Stimulated activated CD8-positive, alpha-beta memory T cell treated with anti-CD3 and anti-CD28 coated beads, Interleukin-4, amount 100 ng/mL, for 24 hours (primary cell): ENCODE results near the gene RHCE.
A peak's percentile ranks its signal among the peaks of the same experiment; 100 is the strongest.
"Not testable (repeated sequence)": the region's sequence is repeated elsewhere in the genome, so short reads cannot be mapped to it uniquely, and the experiment has no call there.

Experiments used
- DNase-seq: peaks from one replicate; pipeline ENCODE4 v3.0.0-alpha.2; 2020; ENCODE audit warnings: low read depth

Gene RHCE

DNA sequence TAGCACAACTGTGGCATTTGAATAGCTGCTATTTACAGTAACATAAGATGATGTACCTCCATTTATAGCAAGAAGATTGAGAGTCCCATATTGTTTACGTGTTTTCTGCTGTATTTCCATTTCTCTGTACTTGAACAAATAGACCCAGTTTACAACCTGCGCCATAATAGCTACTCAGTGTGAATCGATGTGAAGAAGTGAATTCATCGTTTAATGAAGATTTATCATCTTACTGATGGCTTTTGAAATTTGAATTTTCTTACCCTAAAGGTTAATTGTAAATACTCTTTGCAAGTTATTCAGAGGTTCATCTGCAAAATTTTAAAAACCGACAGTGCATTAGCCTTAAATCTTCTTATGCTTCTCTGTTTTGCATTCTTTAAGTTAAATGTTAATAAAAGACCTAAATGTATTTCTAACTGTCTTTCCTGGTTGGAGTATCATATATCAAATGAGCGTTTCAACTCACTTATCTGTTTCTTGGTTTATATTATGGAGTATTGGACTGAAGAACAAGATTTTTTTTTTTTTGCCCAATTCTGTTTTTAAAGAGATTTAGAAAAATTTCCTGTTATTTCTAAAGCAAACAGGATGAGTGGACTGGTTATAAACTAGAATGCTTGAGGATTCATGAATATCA is 12.2 kb upstream of the RHCE start:
- DNase-seq = no peak

DNA sequence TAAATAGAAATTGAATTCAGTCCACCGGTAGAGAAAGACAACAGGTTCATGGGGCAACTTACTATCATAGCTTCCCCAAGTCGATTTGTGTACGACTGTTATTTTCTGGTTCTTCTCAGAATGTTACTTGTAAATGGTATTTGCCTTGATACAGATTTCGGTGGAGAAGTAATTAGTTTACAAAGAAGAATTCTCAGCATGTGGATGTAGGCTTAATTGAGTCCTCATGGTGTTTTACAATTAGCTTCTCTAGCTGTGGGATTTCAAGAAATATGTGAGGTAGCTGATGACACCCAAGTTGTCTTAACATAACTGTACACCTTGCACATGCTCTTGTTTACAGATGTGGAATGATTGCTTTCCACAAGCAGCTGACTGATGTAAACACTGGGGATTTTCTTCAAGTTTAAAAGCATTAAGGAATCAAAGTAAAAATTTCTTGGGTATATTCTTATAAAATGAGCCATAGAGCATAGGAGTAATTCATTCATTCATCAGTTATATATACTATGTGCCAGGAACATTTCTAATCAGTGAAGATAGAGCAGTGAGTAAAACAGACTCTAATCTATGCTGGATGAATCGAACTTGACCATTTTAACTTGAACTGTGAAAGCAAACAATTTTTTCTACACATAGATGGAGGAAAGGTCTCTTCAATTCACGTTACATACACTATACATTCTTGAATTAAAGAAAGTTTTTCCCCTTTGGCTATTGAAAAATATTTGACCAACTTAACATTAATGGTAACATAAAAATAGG is 11.5 kb upstream of the RHCE start:
- no peak for DNase-seq

DNA sequence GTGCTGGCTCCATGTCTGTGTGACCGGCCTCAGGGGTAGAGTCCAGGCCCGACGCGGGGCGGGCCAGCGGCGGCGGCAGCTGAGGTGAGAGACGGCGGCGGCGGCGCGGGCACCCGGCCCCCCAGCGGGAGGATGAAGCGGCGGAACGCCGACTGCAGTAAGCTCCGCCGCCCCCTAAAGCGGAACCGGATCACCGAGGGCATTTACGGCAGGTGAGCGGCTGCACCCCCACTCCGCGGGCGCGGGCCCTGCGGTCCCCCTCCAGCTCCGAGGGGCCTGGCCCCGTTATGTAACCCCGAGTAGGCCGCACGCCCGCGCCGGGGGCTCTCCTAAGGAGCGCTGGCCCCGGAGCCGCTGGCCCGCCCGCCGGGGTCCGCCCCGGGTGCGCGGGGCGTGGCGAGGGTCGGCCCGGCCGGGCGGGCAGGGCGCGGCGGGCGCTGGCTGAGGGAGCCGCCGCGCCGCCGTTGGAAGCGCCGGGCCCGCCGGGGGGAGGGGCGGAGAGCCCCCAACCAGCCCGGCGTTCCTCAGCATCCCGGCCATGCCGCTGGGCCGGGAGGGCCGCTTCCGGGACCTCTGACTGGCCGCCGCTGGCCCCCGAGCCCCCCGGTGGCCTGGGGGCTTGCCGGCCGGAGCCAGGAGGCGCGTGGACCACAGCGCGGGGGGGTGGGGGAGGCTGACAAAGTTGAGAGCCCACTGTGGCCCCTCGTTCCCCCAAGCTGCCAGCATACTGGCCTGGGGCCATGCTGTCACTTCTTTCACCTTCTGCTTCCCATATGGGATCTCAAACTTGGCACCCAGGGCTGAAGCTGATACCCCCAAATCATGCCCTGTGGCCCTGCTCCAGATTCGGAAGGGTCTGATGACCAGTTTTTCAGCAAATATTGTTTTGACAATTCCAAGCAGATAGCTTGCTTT is 10.6 kb upstream of the RHCE start:
- peak; percentile 57 for DNase-seq

DNA sequence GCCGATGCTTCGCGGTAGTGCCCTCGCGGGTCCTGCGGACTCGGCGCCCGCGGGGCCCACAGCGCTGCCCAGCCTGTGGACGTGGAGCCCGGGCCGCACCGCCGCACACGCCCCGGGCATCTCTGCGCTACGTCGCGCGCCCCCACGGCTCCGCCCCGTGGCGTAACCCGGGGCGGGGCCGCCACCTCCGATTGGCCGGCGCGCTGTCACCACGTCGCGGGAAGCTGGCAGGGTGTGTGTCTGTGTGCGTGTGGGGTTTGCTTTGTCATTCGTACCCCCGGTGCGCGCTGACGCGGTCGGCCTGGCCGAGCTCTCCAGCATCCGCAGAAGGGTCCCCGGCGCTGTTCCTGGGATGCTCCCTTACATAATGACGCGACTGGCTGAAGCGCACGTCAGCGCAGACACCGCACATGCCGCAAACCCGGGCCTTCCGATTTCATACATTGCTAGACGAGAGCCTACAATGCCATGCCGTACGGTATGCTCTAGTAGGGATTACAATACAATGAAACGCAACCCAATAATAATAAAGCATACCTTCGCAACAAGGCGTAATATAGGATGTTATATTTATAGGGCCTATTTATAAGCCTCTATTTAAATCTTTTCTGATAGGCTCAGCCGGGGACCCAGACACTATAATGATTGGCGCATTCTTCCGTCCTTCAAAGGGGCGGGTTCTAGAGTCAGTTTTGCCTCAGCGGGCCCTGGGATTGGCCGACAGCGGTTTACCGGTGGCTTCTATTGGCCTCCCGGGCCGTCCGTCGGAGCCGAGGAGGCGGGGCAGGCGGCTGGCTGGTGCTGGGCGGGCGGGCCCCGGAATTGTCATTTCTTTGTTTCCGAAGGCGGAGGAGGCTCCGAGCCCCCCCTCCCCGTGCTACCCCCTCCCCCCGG is 9.7 kb upstream of the RHCE start, which contains the start of gene MACO1:
Gene MACO1, plus strand, starts transcription at position 825 of the 894 bp plus-strand sequence. CDS start 202 bp downstream, outside the sequence.
- DNase-seq = peak; percentile 91

DNA sequence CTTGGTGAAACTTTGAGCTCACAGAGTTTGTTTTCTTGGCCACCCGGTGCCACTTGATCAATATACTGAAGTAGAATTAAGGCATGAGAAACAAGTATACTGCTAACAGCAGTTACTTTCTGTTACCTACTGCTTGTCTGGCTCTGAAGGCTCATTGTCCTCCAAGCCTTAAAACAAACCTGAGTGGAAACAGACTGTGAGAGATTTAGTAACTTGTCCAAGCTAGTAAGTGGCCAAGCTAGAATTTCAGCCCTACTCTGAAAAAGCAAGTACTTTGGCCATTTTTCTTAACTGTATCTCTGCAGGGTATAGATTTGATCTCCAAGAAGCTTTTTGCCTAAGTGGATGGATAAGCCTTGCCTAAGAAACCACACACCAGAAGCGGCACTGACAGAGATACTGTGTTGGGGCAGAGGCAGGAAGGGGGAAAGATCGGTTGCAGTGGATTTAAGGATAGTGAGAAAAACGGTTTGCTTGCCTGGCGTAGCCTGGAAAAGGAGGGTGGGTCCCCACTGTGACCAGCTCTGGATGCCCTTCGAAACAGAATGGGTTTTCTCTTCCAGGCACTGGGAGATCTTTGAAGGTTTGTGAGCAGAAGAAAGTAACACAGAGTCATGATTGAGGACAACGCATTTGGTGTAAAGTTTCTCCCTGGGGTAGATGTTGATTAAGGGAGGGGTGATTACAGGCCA is 8.0 kb upstream of the RHCE start:
- no peak for DNase-seq

DNA sequence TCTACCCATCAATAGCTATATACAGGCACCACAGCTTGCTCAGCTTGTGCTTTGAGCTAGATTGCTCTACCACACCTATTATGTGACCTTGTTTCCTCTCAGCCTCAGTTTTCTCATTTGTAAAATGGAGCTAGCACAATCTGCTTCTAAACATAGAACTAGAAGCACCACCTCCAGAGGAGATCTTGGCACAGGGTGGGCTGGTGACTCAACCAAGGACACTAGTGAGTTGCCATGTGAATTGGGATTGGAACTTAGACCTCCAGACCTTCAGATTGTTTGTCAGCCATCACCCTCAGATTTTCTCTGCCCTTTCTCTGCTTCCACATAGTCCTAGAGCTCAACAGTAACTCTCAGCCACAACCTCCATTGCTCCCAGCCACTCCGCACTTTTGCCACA is 7.1 kb upstream of the RHCE start:
- no peak for DNase-seq

DNA sequence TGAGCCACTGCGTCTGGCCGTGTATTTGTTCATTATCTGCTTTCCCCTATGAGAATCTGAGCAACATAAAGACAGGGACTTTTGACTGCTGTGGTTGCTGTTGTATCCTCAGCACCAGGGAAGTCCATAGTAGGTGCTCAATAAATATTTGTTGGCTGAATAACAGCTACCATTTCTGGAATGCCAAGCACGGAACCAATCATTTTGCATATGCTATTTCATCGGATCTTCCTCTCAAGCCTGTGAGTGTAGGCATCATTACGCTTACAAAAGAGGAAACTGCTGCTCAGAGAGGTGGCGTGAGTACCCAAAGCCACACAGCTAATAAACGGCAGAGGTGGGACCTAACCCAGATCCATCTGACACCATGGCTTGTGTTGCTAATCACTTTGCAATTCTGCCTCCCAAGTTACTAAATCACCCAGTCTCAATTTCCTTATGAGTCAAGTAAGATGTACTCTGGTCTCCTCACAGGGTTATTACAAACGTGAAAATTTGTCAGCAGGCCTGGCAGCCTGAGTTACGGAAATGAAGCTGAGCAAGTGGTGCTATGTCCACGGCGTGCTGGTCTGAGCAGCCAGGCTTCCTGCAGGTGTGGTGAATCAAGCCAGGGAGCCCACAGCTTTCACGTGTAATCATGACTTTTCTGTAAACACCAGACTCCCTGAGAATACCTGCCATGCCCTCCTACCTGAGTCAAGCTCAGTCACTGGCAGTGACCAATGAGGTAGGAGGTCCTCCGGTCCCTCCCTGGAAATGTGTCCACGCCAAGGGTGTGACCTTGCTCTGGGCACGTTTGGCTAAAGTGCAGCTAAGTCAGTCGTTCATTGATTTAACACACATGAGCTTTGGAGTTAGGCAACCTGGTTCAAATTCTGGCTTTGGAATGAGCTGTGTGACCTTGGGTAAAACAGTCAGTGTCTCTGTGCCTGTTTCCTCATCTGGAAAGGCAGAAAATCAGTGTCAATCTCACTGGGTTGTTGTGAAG is 4.8 kb upstream of the RHCE start:
- no peak for DNase-seq

DNA sequence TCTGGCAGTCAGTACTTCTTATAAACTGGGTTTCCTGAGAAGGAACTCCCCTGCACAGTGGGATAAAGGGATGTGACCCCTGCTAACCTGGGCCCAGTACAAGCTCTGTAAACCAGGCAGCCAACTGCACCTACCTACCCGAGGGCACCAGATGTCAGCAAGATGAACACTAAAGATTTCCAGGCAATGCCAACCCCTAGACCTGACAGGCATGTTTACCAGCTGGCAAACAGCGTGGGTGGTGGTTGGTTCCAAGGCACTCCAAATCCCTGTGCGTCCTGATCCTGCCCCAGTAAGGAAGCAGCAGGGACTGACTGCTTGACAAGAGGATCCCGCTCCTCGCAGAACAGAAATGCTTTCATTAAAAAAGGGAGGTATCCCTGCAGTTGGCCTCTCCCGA is 2.6 kb upstream of the RHCE start:
- not testable (repeated sequence) for DNase-seq

DNA sequence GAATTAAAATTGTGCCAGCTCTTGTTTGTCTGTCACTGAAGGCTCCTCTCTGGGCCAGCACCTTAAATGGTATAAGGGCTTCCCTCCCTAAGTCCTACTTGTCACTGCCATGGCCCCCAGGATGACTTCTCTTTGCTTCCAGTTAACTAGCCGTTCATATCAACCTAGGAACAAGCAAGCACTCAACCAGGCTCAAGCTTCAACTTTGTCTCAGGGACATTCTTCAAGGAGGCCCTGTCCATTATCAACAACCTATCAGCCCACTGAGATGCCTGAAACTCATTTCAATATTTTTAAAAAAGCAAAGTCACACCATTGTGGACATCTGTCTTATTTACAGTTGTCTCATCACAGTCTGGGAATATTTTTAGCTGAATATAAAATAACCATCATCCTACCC is 1.3 kb downstream of the RHCE start:
- not testable (repeated sequence) for DNase-seq

DNA sequence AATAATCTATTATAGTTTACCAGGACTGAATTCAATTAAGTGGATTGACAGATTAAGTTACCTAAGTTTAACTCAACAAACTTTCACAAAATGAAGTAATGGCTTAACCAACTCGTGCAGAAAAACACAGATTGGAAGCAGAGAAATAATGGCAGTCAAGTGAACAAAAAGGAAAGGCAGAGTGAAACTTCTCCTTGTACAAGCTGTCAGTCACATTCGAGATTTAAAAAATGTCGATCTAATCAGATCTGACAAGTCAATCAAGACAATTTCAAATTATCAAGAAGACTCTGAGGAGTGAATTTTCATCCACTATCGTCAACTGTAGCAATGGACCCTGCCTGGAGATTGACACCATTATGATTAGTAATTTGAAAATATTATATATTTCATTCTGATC is 3.3 kb downstream of the RHCE start:
- not testable (repeated sequence) for DNase-seq

DNA sequence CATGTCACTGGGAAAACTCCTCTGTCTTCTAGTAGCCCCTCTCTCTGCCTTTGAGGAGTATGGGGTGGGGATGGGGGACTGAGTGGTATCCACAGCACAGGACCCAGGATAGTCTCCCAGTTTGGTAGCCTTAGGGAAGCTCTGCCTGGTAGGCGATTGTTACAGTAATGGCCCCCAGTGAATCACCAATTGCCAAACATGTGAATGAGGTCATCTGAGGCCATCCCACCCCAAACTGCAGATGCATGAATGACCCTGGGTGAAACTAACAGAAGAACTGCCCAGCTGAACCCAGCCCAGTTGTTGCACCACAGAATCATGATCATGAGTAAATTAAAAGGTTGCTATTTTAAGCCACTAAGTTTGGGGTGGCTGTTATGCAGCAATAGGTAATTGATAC is 6.0 kb downstream of the RHCE start:
- not testable (repeated sequence) for DNase-seq

DNA sequence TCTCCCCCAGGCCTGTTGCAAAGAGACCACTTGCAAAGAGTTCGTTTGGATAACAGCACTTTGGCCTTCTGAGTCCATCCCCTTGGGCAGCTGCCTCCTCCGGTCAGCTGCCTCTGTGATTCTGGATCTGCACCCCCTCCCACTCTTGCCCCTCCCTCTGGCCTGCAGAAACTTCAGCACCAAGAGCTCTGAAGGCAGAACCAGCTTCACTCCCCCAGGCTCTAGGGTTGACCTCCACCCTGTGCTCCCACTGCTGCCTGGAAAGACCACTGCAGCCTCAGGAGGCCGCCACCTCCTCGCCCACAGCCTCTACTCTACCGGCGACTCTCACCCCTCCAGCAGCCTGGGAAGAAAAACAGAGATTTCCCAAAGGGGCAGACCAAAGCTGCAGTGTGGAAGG is 6.5 kb downstream of the RHCE start:
- not testable (repeated sequence) for DNase-seq

DNA sequence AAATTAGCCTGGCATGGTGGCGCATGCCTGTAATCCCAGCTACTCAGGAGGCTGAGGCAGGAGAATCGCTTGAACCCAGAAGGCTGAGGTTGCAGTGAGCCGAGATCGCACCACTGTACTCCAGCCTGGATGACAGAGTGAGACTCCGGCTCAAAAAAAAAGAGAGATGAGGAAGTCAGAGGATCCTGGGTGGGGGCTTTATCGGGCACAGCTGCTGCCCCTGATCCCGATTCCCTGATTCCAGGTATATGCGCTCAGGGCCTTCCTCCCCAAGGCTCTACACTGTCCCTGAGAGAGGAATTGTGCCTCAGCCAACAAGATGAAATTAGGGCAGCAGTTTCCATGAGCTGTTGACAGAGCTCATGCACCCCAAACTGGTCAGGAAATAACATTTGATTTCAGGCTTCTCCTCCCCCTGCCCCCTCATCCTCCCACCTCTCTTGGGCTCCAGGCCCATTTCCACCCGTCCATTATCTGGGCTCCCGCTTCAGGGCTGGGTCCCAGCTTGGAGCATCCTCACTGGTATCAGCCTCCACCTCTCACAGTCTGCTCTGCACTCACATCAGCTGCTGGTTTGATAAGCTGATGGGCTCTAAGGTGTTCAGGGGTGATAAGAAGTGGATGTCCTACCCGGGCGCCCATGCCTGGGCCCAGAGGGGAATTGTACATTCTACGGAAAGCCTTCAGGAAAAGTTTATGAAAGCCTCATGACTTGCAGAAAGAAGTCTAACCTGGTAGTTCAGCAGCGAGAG is 7.6 kb downstream of the RHCE start:
- DNase-seq = not testable (repeated sequence)

DNA sequence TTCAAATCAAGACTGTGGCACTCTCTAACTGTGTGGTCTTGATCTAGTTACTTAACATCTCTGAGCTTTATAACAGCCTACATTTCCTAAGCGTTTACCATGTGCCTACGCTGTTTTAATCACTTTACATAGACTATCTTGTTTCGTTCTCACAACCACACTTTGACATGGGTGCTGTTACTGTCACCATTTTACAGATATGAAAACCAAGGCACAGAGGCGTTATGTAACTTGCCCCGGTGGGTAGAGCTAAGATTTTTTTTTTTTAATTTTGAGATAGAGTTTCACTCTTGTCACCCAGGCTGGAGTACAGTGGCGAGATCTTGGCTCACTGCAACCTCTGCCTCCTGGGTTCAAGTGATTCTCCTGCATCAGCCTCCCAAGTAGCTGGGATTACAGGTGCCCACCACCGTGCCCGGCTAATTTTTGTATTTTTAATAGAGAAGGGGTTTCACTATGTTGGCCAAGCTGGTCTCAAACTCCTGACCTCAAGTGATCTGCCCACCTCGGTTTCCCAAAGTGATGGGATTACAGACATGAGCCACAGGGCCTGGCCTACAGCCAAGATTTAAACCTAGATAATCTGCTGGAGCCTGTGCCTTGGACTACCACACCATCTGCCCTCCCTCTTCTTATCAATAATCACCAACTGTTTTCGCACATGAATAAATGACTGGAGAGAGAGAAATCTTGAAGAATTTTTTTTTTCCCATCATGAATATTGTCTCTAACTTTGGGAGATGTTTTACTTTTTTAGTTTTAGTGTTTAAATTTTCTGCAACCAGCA is 10.8 kb downstream of the RHCE start:
- not testable (repeated sequence) for DNase-seq

DNA sequence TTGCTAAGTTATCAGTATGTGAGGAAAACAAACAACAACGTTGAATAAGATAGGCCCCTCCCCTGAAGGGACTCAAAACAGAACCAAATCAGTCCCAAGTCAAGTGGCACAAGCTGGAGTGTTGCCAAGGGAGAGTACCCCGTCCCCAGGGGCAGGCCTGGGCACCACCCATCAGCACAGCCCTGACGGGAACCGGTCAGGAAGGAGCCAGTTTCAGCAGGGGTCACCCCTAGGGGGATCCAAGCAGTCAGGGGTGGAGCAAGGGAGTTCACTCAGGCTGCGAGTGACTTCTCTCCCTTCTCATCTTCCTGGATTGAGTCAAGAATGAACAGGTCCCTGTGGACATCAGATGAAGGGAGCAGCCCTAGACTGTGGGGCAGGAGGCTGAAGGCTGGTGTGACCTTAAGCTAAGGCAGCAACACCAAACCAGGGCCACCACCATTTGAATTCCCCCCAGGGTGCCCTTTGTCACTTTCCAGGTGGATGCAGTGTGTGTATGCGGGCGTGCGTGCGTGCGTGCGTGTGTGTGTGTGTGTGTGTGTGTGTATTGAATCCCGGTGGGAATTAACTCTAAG is 14.8 kb downstream of the RHCE start:
- not testable (repeated sequence) for DNase-seq

DNA sequence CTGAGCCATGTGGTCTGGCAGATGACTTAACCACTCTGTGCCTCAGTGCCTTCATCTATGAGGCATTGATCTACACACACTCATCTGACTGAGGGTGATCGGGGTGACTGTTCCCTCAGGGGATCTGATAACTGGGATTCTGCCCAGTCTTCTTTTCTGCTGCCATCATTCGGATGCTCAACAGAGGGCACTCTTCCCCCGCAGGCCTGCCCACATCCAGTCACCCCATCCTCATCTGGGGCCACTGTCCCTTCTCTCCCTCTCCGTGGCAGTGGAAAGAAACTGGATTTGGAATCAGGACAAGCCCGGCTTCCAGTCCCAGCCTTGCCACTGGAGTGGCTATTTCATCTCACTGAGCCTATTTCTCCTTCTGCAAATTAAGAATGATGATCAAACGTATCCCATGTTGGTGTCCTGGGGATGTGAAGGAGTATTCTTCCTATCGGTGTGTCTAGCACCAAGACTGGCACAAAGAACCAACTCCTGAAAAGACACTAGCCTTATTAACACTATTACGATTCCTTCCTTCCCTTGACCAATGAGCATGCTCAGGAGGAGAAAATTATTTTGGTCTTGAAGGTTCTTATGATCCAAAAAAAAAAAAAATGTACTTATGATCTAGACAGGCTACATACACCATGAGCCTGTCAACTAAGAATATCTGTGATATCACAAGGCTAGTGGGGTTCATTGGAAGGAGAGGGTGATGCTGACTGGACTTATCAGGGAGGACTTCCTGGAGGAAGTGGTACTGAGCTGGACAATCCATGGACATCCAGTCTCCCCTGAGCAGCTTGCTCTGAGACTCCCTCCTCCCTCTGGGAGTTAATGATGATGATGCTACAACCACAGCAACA is 17.4 kb downstream of the RHCE start:
- DNase-seq = not testable (repeated sequence)

DNA sequence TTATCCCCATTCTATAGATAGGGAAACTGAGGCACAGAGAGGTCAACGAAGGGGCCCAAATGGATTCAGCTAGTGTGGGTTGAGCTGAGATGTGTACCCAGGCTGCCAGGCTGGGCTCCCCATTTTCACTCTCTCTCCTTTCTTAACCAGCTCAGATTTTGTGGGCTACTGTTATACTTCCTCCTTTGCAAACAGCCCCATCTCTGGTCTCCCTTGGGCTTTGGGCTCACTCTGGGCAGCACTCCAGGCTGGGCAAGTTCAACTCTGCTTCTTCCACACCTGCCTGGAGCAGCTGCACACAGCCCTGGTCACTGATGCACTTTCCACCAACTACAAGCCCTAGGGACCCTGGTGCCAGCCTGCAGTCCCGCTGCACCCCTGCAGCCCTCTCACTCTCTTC is 22.5 kb downstream of the RHCE start:
- DNase-seq = not testable (repeated sequence)
